Activated effector memory CD4-positive, alpha-beta T cell treated with anti-CD3 and anti-CD28 coated beads, Interleukin-2, amount 50 U/mL, for 16 hours (primary cell): Measurements from ENCODE around the gene CDCA4.

ENCODE experiments used
- DNase-seq: peaks from one replicate; pipeline ENCODE4 v3.0.0-alpha.2; 2020

CDCA4 gene

DNA sequence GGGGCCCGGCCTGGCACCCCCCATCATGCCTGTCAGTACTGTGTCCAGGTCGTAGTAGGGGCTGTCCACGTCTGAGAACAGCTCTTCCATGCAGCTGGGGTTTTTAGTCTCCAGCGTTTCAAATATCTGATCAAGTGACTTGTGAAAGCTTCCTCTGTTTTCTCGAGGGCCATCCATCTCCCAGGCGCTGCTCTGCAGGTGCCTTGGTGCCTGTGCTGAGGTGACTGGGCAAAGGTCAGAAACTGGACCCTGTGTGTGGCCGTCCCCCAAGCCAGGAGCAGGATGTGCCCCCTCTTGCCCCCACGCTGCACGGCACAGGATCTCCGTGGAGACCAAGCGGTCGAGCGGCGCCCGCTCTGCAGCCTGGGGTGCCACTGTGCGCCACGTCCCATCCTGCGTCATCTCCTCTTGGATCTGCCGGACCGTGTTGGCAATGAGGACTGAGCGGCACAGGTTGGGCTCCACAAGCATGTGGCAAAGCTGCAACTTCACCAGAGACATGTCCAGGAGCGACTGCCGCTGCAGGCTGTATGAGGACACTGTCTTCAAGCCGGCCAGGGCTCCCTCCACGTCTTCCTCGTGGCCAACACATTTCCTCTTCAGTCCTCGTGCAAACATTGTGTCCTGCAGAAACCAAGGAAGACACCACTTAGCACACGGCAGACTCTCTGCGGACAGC lies 9.4 kb downstream of the CDCA4 start:
- DNase-seq, result no peak

DNA sequence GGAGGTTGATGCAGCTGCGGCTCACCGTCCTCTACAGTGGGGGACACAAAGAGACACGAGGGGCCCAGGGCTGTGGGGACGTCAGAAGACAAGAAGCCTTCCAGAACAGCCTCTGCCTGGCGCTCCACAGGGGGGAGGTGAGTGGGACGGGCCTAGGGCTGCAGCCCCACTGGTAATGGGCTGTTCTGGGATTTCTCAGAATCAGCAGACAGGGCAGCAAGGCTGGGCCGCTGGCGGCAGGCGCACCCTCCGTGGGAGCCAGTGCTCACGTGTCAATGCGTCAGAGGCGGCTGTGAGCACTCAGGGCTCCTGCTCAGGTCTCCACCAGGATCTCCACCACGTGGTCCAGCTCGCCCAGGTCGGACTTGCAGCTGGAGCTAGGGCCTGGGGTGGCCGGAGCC lies 10.0 kb downstream of the CDCA4 start:
- no peak for DNase-seq

DNA sequence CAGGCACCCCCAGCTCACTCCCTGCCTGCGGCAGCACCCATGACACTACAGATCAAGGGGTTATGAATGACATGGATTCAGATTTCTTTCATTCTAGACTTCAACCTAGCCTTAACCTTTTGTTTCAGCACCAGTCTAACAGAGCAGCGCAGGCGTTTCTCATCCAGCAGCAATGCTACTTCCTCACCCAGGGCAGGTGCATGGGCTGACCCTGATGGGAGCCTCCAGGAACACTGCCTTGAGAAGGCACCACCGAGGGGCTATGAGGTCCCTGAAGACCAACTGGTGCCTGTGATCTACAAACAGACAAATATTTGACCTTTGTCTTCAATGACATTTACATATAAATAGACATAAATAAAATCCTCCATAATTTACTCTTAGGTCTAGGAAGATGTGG lies 10.8 kb downstream of the CDCA4 start:
- DNase-seq, result no peak

DNA sequence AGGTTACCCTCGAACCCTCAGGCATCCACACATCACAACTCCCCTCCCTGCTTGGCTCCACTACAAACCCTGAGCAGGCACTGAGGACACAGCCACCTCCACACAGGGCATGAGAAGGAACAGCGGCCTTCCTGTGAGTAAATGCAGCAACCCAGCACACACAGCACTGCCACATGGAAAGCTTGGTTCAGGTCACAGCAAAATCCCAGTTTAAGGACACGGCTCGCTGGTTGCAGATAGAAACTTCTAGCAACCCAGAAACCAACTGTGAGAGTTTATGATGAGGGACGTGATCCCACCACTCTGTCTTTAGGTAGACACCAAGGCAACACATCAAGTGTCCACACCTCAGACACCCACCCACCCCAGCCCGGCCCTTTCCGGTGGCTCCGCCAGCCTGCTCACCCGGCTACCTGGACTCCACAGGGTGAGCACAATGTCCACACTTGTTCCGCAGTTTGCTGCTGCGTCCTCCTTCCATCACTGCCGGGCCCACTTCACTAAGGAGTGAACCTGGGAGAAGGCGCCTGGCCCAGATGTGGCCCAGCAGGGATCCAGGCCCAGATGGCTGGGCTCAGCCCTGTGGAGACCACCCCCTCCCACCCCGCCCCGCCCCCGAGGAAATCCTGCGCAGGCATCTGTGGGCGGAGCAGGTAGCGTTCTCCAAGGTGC lies 13.2 kb downstream of the CDCA4 start:
- DNase-seq, result no peak

DNA sequence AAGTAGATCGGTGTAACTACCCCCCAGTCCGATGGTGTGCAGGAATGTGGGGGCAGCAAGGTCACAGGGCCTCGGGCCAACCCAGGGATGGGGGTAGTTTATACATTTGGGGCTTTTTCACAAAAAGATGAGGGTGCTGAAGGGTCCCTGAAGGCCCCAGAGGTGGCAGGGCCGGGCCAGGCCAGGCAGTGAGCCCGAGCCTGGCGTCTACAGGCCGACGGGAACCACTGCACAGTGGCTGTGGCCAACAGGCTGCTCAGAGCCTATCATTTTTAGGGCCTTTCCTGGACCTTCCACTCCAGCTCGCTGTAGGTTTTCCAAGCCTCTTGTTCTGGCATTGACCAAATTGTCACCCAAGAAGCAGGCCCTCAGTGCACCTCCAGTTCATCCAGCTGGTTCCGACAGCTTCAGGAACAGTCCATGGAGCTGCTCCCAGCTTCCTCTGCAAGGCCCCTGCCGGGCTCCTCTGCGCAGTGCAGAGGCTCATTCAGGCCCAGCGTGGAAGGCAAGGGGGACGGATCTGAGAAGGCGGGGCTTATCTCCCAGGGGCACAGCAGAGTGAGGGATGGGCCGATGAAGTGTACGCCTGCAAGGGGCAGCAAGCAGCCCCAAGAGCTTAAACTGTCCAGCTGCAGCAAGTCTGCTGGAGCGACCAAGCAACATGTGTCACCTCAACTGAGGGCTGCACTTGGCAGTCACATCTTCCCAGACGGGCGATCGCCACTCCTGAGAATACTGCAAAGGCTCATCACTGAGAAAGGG lies 13.9 kb downstream of the CDCA4 start:
- DNase-seq, result no peak

DNA sequence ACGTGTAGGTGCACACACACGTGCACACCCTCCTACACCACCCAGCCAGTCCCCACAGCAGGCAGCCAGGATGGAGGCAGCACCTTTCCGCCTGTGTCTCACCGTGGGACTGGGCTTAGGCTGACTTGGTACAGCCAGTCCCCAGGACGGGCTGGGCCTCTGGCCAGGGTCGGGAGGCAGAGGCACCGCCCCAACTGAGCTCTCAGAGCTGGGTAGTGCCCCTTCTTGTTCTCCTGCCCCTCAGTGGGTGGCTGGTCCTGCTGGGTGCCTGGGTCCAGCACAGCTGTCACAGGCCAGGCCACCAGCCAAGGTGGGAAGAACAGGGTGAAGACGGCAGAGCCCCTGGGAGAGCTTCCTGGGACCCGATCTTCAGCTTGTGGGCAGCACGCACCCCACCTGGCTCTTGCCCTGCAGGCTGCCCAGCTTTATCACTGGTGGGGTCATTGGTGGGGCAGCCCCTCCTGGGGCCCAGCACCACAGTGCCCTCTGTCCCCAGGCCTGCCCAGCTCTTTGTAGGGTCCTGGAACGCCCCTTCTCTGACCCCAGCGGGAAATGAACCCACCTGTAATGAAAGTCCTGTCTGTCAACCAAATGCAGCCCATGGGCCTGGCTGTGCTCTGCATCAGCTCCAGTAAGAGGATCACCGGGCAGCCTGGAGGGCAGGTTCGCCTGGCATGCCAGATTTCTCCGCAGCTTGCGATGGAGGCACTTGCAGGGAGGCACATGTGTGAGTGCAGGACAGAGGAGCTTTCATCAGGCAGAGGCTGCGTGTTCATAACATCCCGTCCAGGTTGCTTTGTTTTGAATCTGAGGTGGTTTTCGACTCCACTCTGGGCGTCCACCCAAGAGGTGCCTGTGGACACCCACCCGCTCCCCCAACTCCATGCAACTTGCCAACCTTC lies 14.7 kb downstream of the CDCA4 start:
- DNase-seq, result no peak

DNA sequence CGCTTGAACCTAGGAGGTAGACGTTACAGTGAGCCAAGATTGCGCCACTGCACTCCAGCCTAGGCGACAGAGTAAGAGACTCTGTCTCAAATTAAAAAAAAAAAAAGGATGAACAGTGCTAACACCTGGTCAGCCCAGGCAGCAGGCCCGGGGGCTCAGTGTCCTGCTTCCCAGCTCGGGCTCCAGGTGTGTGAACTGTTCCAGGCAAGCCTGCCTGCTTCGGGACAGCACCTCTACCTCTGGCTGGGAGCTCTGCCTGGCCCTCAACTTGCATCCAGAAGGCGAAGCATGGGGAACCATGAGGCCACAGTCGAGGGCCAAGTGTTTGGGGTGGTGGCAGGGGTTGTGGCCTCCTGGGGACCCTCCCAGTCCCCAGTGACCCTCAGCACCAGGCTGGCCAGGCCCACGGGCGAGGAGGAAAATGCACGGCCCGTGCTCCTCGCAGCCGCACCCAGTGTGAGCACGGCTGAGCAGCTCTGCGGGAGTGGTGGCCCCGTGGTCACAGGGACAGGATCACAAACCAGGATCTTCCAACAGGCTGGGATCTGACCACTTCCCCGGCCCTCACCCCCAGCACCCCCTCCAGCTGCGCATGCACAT lies 15.5 kb downstream of the CDCA4 start:
- no peak for DNase-seq

DNA sequence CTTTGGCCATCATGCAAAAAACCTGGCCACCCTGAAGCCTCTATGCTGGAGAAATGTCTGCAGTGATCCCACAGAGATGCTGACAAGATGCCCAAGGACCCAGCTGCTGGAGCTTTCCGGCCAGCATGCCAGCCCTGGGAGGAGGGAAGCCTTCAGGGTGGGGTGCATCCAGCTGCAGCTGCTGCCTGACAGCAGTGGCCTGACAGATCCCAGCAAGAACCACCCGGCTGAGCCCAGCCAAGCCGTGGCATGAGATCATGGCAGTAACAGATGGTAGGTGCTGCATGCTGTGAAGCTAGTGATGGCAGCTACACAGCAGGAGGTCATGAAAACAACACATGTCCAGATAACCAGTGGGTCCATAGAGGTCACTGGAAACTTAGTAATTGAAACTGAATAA lies 21.5 kb downstream of the CDCA4 start:
- no peak for DNase-seq

DNA sequence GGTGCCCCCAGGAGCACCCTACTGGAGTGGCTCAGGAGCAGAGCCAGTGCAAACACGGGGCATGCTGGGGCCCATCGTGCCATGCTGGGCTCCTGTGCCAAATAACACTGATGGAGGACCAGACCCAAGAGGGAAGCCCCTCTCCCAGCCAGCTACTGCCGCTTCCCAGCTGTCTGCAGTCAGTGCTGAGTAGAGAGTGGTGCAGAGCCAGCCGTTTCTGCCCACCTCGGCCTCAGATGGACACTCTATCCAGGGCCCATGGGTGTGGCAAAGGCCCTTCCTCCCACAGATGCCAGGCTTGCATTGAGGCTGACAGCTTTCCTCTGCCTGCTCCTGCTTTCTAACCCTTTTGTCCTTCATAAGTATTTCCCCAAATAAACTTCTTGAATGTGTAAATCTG lies 22.1 kb downstream of the CDCA4 start:
- DNase-seq, result no peak

DNA sequence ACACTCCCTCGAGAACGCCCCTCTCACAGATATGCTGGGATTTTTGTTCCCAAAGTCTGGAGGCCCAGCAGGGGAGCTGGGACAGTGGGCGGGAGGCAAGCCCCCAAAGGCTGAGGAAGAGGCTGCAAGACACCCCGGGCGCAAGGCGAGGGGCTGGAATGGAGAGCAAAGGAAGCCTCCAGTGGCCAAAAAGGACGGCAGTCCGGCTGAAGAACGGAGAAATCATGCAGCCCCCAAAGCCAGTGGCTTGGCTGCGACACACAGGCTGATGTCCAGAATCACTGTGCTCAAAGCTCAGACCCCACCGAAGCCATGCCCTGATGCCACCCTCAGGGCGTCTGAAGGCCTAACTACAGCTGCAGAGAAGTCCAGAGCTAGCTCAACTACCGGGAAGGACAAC lies 24.4 kb downstream of the CDCA4 start:
- no peak for DNase-seq

DNA sequence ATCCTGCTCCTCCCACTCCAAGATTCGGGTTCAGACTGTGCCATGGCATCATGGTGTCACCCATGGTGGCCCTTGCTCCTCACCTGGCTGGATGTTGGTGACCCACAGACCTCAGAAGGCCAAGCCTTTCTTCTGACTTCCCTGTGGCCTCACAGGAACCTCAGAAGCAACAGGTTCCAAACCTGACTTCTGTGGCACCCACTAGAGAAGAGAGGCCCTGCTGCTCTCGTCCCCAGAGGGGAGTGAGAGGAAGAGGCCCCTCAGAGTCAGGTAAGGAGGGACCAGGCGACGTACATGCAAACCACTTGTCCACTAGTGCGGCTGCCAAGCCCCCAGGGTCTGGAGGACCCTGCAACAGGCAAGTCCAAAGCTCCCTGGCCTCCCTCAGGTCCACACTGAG lies 24.9 kb downstream of the CDCA4 start:
- no peak for DNase-seq

DNA sequence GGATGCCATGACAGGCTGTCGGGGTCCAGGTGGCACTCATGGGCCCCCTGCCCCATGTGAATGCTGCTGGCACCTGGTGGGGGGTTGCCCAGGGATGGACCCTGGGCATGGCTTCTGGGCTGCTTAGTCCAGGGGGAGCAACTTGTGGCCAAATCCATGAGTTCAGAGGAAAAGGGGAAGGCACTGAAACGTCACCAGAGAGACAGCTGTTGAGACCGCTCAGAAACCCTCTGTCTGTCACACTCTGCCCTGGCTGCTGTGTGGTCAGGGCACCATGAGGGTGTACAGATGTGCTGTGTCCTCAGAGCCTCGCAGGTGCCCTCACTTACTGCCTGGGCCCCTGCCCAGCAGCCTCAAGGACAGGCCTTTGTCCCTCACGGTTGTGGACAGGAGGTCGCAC lies 25.9 kb downstream of the CDCA4 start:
- no peak for DNase-seq

DNA sequence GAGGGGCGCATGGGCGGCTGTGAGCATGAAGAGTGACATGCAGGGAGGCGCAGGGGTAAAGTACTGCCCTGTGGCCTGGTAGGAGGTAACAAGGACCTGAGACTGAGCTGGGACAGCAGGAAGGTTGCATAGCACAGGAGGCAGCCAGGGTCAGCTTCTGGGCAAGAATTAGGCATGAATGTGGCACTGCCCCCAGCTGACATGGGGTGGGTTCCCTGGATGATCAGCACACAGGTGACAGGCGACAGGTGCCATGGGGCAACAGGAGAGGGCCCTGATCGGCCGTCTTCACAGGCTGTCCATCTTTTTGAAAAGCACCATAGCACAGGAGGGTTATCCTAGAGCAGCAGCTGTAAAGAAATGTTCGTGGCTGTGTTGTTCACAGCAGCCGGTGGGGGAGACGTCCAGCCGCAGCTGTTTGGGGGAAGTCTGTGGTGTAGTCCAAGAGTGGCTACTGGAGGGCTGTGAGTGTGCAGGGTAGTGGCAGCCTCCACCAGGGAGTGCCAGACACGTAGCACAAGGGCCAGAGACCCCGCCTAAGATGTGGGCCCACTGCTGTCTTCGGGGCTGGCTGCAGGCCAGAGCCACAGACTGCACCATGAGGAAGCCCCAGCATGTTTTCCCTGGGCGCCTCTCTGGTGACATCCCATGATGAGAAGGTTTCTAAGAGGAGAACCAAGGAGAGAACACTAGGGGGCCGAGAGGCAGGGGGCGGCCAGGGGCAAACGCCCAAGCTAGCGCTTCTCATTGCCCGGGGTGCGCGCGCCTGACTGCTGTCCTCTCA lies 26.9 kb downstream of the CDCA4 start:
- no peak for DNase-seq

DNA sequence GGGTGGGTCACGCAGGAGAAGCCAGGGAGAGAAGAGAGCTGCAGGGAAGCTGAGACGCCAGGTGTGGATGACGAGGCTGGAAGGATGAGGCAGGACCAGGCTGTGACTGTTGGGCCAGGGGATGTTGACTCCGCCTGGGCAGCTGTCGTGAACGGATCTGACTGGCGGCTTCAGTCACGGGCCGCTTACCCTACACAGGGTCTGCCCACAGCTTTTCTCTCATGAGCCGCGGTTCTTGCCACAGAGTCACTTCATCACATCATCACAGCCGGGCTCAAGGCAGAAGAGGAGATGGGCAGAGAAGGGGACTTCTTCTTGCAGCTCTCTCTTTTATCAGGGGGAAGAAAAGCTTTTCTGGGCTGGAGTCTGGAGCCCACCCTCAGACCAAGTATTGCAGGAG lies 27.6 kb downstream of the CDCA4 start:
- DNase-seq, result no peak

DNA sequence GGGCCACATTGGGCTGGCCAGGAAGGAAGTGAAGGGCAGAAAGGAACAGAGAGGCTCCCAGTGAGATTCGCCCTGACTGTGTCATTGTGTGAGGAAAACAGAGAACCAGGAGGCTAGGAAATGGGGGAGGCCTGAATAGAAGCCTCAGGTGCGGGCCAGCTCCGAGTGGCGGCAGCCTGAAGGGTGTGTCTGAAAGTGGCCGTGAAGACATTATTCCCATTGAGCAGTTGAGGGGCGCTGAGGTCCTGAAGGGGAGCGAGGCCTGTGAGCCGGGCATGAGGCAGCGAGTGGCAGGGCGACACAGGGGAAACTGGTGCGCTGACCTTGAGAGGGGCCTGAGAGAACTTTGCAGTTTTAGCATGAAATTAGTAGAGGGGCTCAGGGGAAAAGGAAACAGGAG lies 28.4 kb downstream of the CDCA4 start:
- no peak for DNase-seq

DNA sequence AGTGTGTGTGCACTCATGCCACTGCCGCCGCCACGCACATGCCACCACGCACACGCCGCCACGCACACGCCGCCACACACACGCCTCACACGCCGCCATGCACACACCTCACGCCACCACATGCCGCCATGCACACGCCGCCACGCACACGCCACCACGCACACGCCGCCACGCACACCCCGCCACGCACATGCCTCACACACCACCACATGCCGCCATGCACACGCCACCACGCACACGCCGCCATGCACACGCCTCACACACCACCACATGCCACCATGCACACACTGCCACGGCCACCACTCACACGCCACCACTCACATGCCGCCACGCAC lies 29.0 kb downstream of the CDCA4 start:
- no peak for DNase-seq

DNA sequence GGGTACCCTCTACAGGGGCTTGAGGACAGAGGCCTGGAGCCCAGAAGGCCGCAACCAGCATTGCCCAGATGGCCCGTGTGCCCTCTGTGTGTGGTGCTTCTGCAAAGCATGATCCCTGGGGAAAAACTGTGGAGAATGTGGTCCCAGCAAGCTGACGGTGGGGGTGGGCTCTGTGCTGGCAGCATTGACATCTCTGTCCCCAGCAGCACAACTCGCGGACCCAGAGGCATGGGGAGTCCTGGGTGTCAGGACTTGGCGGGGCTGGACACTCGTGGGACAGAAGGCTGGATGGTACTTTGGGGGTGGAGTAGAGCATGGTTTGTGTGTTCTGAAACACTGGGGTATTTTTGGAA lies 31.0 kb downstream of the CDCA4 start:
- DNase-seq, result no peak

DNA sequence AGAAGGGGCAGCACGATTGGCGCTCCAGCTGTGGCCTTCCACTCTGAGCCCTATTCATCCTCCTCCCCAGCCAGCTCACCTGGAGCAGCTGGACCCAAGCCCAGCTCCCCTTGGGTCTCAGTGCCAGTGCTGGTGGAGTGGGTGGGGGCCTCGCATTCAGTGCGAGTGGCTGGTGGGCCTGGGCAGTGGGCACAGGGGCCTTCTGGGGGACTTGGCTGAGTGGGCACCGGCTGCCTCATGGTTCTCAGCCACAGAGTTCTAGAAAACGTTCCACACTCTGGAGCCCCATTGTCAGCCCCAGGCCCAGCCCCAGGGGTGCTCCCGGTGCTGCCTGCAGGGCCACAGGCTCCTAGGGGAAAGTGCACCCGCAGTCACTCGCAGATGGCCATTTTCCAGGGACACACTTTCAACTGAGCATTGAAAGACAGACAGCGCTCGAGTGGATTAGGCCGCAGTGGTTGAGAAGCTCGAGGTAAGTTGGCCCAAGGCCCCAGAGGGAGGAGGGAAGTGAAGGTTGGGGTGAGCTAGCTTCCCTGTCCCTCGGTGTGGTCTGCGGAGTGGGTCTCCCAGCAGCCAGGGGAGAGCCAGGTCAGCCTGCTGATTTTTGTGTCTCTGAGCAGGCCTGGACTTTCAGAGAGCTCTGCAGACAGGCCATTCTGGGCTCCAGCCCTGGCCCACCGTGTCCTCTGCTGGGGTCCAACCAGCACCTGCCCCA lies 31.5 kb downstream of the CDCA4 start:
- DNase-seq, result no peak

DNA sequence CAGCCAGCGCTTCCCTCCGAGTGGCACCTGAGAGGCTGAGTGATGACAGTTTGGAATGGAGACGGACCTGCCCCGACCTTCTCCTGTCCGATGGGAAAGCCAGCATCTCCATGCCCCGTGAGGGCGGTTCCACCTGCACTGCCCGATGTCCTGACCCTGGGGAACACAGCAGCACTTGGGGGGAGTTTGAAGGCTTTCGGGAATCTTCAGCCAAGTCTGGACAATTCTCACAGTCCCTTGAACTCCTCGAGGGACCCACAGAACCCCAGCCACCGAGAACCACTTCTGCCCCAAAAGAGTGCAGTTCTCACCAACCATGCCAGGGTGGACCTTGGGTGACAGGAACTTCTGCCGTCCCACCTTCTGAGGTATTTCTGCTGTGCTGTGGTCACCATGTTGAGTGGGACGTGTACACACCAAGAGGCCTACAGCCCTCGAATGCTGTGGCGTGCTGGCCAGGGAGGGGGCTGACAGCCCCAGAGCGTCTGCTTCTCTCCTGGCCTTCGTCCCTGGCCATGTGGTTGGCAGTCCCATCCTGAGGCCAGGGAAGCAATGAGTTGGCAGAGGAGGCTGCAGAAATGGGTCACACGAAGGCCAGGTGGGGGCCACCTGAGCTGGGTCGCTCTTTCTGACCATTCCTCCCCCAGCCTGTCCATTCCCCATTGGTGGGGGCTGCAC lies 34.3 kb downstream of the CDCA4 start:
- DNase-seq, result no peak

DNA sequence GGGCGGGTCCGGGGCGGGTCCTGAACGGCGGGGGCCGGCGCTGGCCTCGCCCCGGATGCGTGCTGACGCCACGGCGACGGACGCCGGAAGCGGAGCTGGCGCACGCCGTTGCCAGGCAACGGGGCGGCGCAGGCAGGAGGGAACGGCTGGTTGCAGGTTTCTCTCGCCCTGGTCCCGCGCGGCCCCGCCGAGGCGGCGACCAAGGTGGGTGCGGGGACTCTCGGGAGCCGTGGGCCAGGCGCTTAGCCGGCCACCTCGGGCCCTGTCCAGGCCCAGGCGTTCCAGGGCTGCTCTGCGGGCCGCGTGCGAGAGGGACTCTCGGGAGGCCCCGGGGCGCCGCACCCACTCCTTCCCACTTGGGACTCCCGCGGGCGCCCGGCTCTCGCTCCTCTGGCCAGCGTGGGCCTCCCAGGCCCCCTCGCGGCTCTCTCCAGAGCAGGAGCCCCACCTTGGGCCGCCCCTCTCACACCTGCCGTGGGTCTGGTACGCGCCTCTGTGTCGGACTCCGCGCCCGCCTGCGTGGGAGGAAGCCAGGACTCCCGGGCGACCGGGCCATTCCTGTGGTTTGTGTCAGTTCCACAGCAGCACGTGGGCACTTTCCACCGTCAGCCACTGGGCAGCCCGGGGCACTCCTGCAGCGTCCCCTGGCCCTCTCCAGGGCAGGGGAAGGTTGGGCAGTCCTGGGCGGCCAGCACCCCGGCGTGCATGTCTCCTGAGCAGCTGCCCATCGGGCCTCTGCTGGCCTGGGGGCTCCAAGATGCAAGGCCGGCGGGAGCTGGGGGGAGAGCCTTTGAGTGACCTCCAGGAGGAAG lies 35.0 kb downstream of the CDCA4 start, which contains the start of gene CLBA1:
Gene CLBA1 (plus strand): TSS at position 114 of the 812 bp plus-strand sequence. CDS start 644 bp downstream, at position 758.
- peak; percentile 96 for DNase-seq
